ENCODE measurements around the gene GAK. TPM values are rescaled to one million over a fixed set of nuclear protein-coding genes. Genes with fewer than 3 reads are reported as not detected.
A peak's percentile ranks its signal among the peaks of the same experiment; 100 is the strongest.

Gene GAK
- total RNA-seq, 2 experiments from 2014 or later: 97.8 to 102 TPM

DNA sequence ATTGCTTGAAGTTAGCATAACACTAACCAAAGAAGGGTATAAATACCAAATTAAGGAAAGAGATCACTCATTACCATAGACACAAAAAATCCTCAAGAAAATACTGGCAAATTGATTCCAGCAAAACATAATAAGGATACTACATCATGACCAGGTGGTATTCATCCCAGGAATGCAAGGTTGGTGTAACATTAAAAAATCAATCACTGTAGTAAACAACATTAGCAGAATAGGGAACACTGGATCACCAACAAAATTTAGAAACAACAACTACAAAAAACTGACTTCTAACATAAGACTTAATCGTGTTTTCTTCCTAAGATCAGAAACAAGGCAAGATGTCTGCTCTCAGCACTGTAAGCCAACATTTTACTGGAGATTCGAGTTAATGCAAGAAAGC is 14.1 kb downstream of the GAK start:
- H3K36me3 Mint-ChIP-seq (ENCODE audit: low read depth): peaks cover 27% of the 10 kb centered on the region
- ATAC-seq: no peak
- CTCF ChIA-PET: no interaction called here
- intact Hi-C loops (cut with micrococcal nuclease): no loop called here
- peaks cover 57% of the 10 kb centered on the region for H3K4me1 Mint-ChIP-seq (ENCODE audit: low read depth)
- no peak overlapping the region for H3K4me3 Mint-ChIP-seq
- POLR2A ChIA-PET: interaction anchor here (1.4 kb wide), 1 partner anchor 14 kb away, joined by 3 read pairs; no protein-coding TSS in a partner anchor
- peaks cover 4% of the 10 kb centered on the region for H3K9me3 Mint-ChIP-seq
- H3K27ac Mint-ChIP-seq: no peak overlapping the region
- DNase-seq: no peak
- TF ChIP-seq, protein P1, sequence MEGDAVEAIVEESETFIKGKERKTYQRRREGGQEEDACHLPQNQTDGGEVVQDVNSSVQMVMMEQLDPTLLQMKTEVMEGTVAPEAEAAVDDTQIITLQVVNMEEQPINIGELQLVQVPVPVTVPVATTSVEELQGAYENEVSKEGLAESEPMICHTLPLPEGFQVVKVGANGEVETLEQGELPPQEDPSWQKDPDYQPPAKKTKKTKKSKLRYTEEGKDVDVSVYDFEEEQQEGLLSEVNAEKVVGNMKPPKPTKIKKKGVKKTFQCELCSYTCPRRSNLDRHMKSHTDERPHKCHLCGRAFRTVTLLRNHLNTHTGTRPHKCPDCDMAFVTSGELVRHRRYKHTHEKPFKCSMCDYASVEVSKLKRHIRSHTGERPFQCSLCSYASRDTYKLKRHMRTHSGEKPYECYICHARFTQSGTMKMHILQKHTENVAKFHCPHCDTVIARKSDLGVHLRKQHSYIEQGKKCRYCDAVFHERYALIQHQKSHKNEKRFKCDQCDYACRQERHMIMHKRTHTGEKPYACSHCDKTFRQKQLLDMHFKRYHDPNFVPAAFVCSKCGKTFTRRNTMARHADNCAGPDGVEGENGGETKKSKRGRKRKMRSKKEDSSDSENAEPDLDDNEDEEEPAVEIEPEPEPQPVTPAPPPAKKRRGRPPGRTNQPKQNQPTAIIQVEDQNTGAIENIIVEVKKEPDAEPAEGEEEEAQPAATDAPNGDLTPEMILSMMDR (IDR thresholded peaks at IDR 0.05): no peak
- no peaks in the 10 kb centered on the region for H3K27me3 Mint-ChIP-seq

DNA sequence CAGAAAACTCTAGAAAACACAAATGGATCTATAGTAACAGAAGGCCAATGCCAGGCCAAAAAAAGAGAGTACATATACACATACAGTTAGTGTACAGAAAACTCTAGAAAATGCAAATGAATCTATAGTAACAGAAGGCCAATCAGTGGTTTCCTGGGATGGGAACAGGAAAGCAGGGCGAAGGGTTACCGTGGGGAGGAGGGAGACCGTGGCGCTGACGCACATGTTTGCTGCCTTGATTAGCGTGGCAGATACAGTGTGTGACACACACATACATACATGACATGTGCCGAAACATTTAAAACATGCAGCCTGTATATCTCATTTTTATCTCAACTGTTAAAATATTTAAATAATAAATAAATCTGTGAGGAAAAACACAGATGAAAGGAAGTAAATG is 14.7 kb downstream of the GAK start:
- POLR2A ChIA-PET: interaction anchor here (1.4 kb wide), 1 partner anchor 14 kb away, joined by 3 read pairs; no protein-coding TSS in a partner anchor
- no peak overlapping the region for H3K27ac Mint-ChIP-seq
- CTCF ChIA-PET: no interaction called here
- intact Hi-C loops (cut with micrococcal nuclease): no loop called here
- peaks cover 52% of the 10 kb centered on the region for H3K4me1 Mint-ChIP-seq (ENCODE audit: low read depth)
- peaks cover 4% of the 10 kb centered on the region for H3K9me3 Mint-ChIP-seq
- H3K4me3 Mint-ChIP-seq: no peak overlapping the region
- H3K36me3 Mint-ChIP-seq (ENCODE audit: low read depth): peaks cover 22% of the 10 kb centered on the region
- TF ChIP-seq, protein P1 (IDR thresholded peaks at IDR 0.05): no peak
- no peaks in the 10 kb centered on the region for H3K27me3 Mint-ChIP-seq
- no peak for ATAC-seq
- DNase-seq: no peak

DNA sequence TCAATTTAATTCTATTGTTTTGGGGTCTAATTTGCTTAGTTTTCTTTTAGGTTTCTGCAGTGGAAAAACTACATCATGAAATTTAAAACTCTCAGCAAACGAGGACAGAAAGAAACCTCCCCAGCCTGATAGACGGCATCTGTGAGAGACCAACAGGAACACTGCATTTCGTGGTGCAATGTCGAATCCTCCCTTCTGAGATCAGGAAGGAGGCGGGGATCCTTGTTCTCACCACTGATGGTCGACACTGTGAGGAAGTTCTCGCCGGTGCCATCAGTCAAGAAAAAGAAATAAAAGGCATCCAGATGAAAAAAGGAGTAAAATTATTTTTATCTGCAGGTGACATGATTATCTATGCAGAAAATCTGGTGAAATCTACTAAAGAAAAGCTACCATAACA is 16.5 kb downstream of the GAK start:
- DNase-seq: peak; percentile 25
- intact Hi-C loops (cut with micrococcal nuclease): no loop called here
- ATAC-seq: peak; percentile 82
- TF ChIP-seq, protein P1 (IDR thresholded peaks at IDR 0.05): no peak
- Mint-ChIP-seq H3K27me3 (no peaks in the 10 kb centered on the region), H3K9me3 (peaks cover 4% of the 10 kb centered on the region), H3K36me3 (ENCODE audit: low read depth) (peaks cover 18% of the 10 kb centered on the region), H3K4me3 (peak overlapping the region; percentile 40), H3K27ac (peak overlapping the region; percentile 28), H3K4me1 (ENCODE audit: low read depth) (peaks cover 40% of the 10 kb centered on the region)
- ChIA-PET CTCF (interaction anchor here (0.7 kb wide), 1 partner anchor 196 kb away, joined by 3 read pairs; no protein-coding TSS in a partner anchor), POLR2A (no interaction called here)

DNA sequence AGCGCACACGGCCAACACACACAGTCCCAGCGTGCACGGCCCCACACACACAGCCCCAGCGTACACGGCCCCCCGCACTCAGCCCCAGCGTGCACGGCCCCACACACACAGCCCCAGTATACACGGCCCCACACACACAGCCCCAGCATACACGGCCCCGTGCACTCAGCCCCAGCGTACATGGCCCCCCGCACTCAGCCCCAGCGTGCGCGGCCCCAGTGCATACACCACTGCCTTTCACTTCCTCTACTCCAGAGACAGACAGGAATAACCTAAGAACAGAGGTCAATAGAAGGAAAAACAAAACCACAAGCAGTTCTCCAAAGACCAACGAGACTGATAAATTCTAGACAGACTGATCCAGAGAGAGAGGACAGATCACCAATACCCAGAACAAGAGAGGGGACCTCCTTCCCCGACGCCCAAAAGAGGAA is 17.1 kb downstream of the GAK start:
- Mint-ChIP-seq H3K36me3 (ENCODE audit: low read depth) (peaks cover 16% of the 10 kb centered on the region), H3K27me3 (no peaks in the 10 kb centered on the region), H3K9me3 (peaks cover 4% of the 10 kb centered on the region), H3K27ac (peak overlapping the region; percentile 28), H3K4me3 (peak overlapping the region; percentile 40), H3K4me1 (ENCODE audit: low read depth) (peaks cover 38% of the 10 kb centered on the region)
- POLR2A ChIA-PET: no interaction called here
- intact Hi-C loops (cut with micrococcal nuclease): no loop called here
- CTCF ChIA-PET: no interaction called here
- TF ChIP-seq, protein P1 (IDR thresholded peaks at IDR 0.05): no peak
- DNase-seq: no peak
- peak; percentile 64 for ATAC-seq

DNA sequence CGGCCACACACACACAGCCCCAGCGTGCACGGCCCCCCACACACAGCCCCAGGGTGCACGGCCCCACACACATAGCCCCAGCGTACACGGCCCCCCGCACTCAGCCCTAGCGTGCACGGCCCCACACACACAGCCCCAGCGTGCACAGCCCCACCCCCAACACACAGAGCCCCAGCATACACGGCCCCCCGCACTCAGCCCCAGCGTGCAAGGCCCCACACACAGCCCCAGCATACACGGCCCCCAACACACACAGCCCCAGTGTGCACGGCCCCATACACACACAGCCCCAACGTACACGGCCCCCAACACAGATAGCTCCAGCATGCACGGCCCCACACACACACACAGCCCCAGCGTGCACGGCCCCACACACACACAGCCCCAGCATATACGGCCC is 17.6 kb downstream of the GAK start:
- Mint-ChIP-seq H3K4me3 (no peak overlapping the region), H3K27ac (no peak overlapping the region), H3K4me1 (ENCODE audit: low read depth) (peaks cover 34% of the 10 kb centered on the region), H3K27me3 (no peaks in the 10 kb centered on the region), H3K9me3 (peaks cover 4% of the 10 kb centered on the region), H3K36me3 (ENCODE audit: low read depth) (peaks cover 13% of the 10 kb centered on the region)
- ChIA-PET POLR2A (no interaction called here), CTCF (no interaction called here)
- no peak for DNase-seq
- TF ChIP-seq, protein P1 (IDR thresholded peaks at IDR 0.05): no peak
- ATAC-seq: no peak
- intact Hi-C loops (cut with micrococcal nuclease): no loop called here
